ENCODE data around the gene GOT2.

DNA sequence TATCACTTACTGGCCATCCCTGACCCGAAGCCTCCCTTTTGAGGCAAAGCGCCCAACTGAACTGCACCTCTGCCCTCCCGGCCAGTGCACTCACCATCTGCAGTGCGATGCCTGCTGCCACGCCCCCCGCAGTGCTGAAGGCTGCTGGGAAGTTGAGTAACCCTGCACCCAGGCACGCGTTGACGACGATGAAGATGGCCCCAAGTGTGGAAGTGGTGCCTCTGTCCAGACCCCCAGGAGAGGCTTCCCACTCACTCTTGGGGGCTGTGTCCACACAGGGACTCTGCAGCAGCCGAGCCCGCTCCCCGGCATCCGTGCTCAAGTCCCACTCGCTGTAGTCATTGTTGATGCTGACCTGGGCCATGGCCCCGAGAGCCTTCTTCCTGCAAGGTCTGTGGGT is 54.4 kb downstream of the GOT2 start:
- TF ChIP-seq, protein P1, sequence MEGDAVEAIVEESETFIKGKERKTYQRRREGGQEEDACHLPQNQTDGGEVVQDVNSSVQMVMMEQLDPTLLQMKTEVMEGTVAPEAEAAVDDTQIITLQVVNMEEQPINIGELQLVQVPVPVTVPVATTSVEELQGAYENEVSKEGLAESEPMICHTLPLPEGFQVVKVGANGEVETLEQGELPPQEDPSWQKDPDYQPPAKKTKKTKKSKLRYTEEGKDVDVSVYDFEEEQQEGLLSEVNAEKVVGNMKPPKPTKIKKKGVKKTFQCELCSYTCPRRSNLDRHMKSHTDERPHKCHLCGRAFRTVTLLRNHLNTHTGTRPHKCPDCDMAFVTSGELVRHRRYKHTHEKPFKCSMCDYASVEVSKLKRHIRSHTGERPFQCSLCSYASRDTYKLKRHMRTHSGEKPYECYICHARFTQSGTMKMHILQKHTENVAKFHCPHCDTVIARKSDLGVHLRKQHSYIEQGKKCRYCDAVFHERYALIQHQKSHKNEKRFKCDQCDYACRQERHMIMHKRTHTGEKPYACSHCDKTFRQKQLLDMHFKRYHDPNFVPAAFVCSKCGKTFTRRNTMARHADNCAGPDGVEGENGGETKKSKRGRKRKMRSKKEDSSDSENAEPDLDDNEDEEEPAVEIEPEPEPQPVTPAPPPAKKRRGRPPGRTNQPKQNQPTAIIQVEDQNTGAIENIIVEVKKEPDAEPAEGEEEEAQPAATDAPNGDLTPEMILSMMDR (IDR thresholded peaks at IDR 0.05): no peak
- no peak for TF ChIP-seq POLR2A (IDR thresholded peaks at IDR 0.05)

Data from lower leg skin (tissue), 3 donors.